HG02642 (cell line): ENCODE data around the gene MRAP2.
"Not testable (repeated sequence)": the region's sequence is repeated elsewhere in the genome, so short reads cannot be mapped to it uniquely, and the experiment has no call there.

Source experiments
- ATAC-seq: cut with Tn5 transposase; IDR thresholded peaks from one replicate; pipeline ENCODE4 v1.9.1; 2021; ENCODE audit warnings: mild to moderate bottlenecking; ENCODE audit not compliant: unreplicated experiment, poor library complexity

The MRAP2 gene

DNA sequence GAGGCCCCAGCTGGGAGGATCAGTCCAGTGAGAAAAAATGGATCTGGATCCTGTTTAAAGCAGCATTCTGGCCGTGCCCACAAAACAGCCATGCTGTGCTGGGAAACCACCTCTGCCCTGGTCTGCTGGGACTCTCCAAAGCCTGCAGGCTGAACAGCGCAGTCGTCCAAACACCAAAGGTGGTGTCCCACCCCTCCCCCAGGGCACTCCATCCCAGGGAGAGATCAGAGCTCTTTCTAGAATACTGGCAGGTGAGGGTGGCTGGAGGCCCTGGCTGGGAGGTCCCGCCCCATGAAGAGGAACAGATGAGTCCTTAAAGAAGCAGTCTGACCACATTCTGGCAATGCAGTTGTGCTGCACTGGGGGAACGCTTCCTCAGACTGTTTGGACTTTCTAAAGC is 84.6 kb downstream of the MRAP2 start:
- no peak for ATAC-seq

GRCh38 chr6:84119277-84119676 is 85.7 kb downstream of the MRAP2 start:
- ATAC-seq, result no peak

DNA sequence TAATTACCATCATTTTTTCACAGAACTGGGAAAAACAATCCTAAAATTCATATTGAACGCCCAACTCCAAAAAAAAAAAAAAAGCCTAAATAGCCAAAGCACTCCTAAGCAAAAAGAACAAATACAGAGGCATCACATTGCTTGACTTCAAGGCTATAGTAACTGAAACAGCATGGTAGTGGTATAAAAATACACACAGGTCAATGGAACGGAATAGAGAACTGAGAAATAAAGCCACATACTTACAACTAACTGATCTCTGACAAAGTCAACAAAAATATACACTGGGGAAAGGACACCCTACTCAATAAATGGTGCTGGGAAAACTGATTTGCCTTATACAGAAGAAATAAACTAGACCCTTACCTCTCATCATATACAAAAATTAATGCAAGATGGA is 89.6 kb downstream of the MRAP2 start:
- ATAC-seq, result no peak

- not testable (repeated sequence) for ATAC-seq
These were observed 96.0 kb downstream of the MRAP2 start for GRCh38 chr6:84129588-84129987.

GRCh38 chr6:84133385-84133784 is 99.8 kb downstream of the MRAP2 start:
- not testable (repeated sequence) for ATAC-seq

- no peak for ATAC-seq
These were observed 101.7 kb downstream of the MRAP2 start for GRCh38 chr6:84135291-84135690.

DNA sequence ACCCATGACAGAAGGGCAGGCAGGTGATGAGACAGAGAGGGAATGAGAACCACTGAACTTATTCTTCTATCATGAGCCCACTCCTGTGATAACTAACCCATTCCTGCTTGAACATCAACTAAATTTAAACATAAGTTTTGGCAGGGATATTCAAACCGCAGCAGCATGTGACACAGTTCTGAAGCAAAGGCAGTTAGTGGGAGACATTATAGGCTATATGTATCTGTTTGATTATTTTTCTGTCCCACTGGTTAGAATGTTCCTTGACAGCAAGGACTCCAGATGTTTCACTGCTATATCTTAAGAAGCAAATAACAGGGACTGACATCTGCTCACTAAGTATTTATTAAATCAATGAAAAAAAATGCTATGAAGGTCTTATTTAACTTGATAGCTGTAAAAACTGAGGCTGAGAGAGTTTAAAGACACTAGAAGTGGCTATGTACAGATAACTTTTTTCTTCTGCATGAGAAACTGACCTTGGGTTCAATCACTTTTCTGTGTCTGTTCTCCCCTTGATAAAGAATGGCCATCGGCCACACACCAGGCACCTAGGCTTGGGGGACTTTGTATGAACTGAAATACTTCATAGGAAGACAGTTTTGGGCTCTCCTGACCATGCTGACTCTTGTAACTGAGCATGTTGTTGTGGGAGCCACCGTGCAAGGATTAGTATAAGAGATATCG is 102.9 kb downstream of the MRAP2 start:
- ATAC-seq, result no peak

DNA sequence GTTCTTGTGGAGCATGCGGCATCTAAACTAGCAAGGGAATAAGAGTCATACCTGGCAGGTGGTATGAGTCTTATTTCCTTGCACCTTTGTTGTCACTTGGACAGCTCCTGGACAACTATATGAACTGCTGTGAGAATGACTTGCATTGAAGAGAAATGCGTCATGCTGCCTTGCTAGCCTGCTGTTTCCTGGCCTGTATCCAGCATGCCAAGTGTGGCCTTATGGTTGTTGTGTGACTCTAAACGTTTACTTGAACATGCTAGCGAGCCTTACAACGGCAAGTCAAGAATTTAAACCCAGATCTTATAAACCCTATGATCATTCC is 103.4 kb downstream of the MRAP2 start:
- no peak for ATAC-seq

DNA sequence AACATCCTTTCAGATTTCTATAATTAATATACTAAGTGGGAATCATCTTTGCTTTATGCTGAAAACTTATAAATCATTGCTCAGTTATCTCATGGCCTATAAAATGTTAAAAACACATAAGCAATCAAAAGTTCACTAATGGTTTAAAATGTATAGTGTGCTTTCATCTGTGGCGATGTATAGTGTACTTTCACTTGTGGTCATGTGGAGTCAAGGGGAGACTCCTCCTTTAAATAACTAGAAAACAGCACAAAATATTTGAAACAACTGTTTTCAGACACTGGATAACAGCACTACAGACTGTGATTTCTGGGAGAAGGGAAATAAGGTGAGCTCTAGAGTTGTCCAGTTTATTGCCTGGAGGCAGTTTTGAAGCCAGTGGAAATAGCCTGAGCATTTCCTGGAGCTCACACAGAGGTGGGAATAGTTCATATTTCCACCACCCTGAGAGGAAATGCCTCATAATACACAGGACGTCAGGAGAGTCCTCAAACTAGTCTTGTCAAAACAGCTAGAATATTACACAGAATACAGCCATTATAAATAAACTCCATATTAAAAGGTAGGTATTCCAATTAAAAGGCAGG is 104.5 kb downstream of the MRAP2 start:
- ATAC-seq, result no peak

- no peak for ATAC-seq
These were observed 105.7 kb downstream of the MRAP2 start for GRCh38 chr6:84139311-84139710.
